Activated CD8-positive, alpha-beta T cell treated with anti-CD3 and anti-CD28 coated beads for 36 hours (primary cell): ENCODE results near the gene KCNMB4. TPM values are rescaled to one million over a fixed set of nuclear protein-coding genes. Genes with fewer than 3 reads are reported as not detected.

ENCODE experiments used
- ATAC-seq: fragments of 200-7000 bp; cut with Tn5 transposase; one replicate; pipeline ENCODE4 v1.10.0; 2021; ENCODE audit warnings: mild to moderate bottlenecking, moderate library complexity
- CTCF ChIA-PET: fragments of 350-600 bp; sonication (Branson Sonifier 250); formaldehyde crosslinking; loops from one replicate; lab custom pipeline; 2021; ENCODE audit warnings: antibody characterized with exemption; lab: Charles Lee
- POLR2A ChIA-PET: fragments of 350-600 bp; sonication (Branson Sonifier 250); formaldehyde crosslinking; loops from one replicate; lab custom pipeline; 2021; ENCODE audit warnings: antibody characterized with exemption; lab: Charles Lee
- DNase-seq: peaks from one replicate; pipeline ENCODE4 v3.0.0-alpha.2; 2020
- H3K27ac Mint-ChIP-seq: one replicate; pipeline ENCODE4 v1.8.0; 2021; ENCODE audit warnings: mild to moderate bottlenecking, mixed read lengths
- H3K27me3 Mint-ChIP-seq: one replicate; pipeline ENCODE4 v1.8.0; 2021; ENCODE audit warnings: mixed read lengths
- H3K36me3 Mint-ChIP-seq: one replicate; pipeline ENCODE4 v1.8.0; 2021; ENCODE audit warnings: low read depth, mixed read lengths
- H3K4me1 Mint-ChIP-seq: one replicate; pipeline ENCODE4 v1.8.0; 2021; ENCODE audit warnings: low read depth, mixed read lengths
- H3K4me3 Mint-ChIP-seq: one replicate; pipeline ENCODE4 v1.8.0; 2021; ENCODE audit warnings: mild to moderate bottlenecking, moderate library complexity, mixed read lengths
- H3K9me3 Mint-ChIP-seq: one replicate; pipeline ENCODE4 v1.8.0; 2021; ENCODE audit warnings: mixed read lengths
- intact Hi-C: fragments of 100-400 bp; cut with micrococcal nuclease; formaldehyde crosslinking; loops from one replicate; pipeline ENCODE4 v1.10.0; 2022
- total RNA-seq, 2 experiments: library from RNA; stranded (reverse); gene quantifications; one replicate each; pipeline ENCODE4 v1.2.3, GENCODE V29; 2021
- TF ChIP-seq, protein P1 (sequence below): fragments of 200-600 bp; IDR thresholded peaks from one replicate; pipeline ENCODE4 v1.8.0; 2022; ENCODE audit warnings: antibody characterized with exemption, mild to moderate bottlenecking

Gene KCNMB4
- total RNA-seq, 2 experiments from 2014 or later: 1.0 to 1.3 TPM

DNA sequence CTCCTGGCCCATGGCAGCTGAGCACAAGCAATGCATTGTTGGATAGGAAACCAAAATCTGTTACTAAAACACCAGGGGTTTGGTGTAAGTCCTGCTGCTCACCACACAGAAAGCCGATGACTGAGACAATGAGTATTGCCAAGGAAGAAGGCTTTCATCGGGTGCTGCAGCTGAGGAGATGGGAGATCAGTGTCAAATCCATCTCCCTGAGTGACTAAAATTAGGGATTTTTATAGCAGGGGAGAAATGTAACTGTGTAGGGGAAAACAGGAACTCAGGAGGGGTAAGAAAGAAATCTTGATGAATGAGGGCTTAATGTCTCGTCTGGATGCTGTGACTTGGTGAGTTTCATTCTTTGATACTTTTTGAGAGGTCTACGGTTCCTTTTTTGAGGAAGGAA lies 97.9 kb downstream of the KCNMB4 start:
- CTCF ChIA-PET: no interaction called here
- Mint-ChIP-seq H3K36me3 (no peaks in the 10 kb centered on the region), H3K4me1 (no peaks in the 10 kb centered on the region), H3K4me3 (no peak overlapping the region), H3K9me3 (peaks cover 17% of the 10 kb centered on the region), H3K27me3 (no peaks in the 10 kb centered on the region), H3K27ac (no peak overlapping the region)
- ATAC-seq (no peak), DNase-seq (no peak)
- TF ChIP-seq, protein P1, sequence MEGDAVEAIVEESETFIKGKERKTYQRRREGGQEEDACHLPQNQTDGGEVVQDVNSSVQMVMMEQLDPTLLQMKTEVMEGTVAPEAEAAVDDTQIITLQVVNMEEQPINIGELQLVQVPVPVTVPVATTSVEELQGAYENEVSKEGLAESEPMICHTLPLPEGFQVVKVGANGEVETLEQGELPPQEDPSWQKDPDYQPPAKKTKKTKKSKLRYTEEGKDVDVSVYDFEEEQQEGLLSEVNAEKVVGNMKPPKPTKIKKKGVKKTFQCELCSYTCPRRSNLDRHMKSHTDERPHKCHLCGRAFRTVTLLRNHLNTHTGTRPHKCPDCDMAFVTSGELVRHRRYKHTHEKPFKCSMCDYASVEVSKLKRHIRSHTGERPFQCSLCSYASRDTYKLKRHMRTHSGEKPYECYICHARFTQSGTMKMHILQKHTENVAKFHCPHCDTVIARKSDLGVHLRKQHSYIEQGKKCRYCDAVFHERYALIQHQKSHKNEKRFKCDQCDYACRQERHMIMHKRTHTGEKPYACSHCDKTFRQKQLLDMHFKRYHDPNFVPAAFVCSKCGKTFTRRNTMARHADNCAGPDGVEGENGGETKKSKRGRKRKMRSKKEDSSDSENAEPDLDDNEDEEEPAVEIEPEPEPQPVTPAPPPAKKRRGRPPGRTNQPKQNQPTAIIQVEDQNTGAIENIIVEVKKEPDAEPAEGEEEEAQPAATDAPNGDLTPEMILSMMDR: no peak
- POLR2A ChIA-PET: no interaction called here
- intact Hi-C loops: no loop called here

DNA sequence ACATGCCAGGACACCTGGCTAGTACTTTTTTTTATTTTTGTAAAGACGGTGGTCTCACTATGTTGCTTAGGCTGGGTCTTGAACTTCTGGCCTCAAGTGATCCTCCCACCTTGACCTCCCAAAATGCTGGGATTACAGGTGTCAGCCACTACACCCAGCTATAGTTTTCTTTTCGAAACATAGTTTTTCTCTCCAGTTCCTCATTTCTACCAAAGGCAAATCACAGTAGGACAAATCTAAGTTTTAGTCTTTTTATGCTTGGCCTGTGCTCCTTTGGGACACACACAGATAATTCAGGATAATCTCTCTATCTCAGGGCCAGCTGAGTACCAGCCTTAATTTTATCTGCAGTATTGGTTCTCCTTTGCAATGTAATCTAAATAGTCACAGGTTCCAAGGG lies 100.7 kb downstream of the KCNMB4 start:
- DNase-seq (no peak), ATAC-seq (no peak)
- no peak overlapping the region for H3K27ac Mint-ChIP-seq
- H3K9me3 Mint-ChIP-seq: peaks cover 9% of the 10 kb centered on the region
- H3K4me1 Mint-ChIP-seq: no peaks in the 10 kb centered on the region
- H3K4me3 Mint-ChIP-seq: no peak overlapping the region
- H3K27me3 Mint-ChIP-seq: no peaks in the 10 kb centered on the region
- ChIA-PET CTCF (no interaction called here), POLR2A (no interaction called here)
- intact Hi-C loops: no loop called here
- H3K36me3 Mint-ChIP-seq: no peaks in the 10 kb centered on the region
- TF ChIP-seq, protein P1: no peak

DNA sequence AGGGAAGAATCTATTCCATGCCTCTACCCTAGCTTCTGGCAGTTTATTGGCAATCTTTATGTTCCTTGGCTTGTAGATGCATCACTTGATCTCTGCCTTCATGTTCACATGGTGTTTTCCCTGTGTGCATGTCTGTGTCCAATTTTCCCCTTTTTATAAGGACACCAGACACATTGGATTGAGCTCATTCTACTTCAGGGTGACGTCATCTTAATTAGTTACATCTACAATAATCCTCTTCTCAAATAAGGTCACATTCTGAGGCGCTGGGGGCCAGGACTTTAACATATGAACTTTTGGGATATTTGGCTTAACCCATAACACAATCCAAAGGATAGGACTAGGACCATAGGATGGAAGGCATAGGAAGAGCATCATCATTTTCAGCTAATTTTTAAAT lies 101.4 kb downstream of the KCNMB4 start:
- no peak for DNase-seq
- ATAC-seq: no peak
- no peak overlapping the region for H3K4me3 Mint-ChIP-seq
- POLR2A ChIA-PET: no interaction called here
- H3K36me3 Mint-ChIP-seq: no peaks in the 10 kb centered on the region
- CTCF ChIA-PET: no interaction called here
- peaks cover 9% of the 10 kb centered on the region for H3K9me3 Mint-ChIP-seq
- intact Hi-C loops: no loop called here
- no peaks in the 10 kb centered on the region for H3K27me3 Mint-ChIP-seq
- TF ChIP-seq, protein P1: no peak
- no peak overlapping the region for H3K27ac Mint-ChIP-seq
- no peaks in the 10 kb centered on the region for H3K4me1 Mint-ChIP-seq

DNA sequence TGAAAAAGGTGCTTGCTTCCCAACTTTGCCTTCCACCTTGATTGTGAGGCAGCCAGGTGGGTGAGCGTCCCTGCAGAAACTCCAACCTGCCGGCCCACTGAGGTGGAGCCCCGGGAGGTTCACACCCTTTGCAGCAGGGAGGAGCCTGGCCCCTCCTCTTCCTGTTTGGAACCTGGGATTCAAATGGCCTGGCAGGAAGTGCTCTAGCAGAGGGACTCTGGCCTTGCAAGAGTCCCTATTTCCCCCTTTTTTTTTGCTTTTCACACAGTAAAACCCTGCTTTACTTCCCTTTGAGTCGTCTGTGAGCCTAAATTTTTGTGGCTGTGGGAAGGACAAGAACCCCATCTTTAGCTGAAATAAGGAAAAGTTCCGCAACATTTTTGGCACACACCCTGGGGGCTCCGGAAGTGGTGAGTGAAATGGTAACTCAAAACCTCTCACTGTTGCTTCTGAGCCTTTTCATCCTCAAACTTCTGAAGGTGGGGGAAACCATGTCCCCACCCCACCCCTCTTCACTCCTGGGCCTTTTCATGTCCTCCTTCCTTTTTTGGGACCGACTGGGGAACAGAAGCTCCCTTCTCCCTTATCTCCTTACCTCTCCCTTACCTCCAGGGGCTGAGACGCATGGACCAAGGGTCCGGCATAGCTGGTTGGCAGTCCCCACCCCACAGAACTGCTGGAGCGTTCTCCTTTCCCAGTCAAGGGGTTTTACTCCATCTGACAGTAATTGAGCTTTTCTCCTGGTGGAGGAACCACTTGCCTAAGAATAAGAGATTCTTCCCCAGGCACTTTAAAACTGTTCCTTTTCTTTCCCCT lies 102.0 kb downstream of the KCNMB4 start:
- Mint-ChIP-seq H3K4me3 (no peak overlapping the region), H3K27me3 (peaks cover 2% of the 10 kb centered on the region), H3K27ac (no peak overlapping the region), H3K9me3 (peaks cover 9% of the 10 kb centered on the region), H3K36me3 (no peaks in the 10 kb centered on the region), H3K4me1 (no peaks in the 10 kb centered on the region)
- TF ChIP-seq, protein P1: no peak
- DNase-seq (no peak), ATAC-seq (no peak)
- intact Hi-C loops: no loop called here
- ChIA-PET POLR2A (no interaction called here), CTCF (no interaction called here)

DNA sequence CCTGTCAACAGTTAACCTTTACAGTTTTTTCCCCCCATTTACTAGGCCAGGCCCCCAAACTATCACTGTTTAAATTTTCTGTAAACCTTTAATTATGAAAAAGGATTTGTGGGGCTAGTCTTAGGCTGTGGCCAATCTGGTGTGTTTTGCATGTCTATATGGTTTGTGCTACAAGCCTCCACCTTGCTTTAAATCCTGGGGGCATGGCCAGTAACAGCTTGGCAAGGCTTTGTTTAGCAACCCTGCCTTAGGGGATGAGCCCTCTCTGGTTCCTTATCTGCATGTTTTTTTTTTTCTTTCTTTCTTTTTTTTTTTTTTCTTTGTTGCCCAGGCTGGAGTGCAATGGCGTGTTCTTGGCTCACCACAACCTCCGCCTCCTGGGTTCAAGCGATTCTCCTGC lies 102.7 kb downstream of the KCNMB4 start:
- intact Hi-C loops: no loop called here
- no peak for ATAC-seq
- Mint-ChIP-seq H3K27ac (no peak overlapping the region), H3K9me3 (peaks cover 5% of the 10 kb centered on the region), H3K4me3 (no peak overlapping the region), H3K4me1 (no peaks in the 10 kb centered on the region), H3K27me3 (peaks cover 5% of the 10 kb centered on the region), H3K36me3 (no peaks in the 10 kb centered on the region)
- TF ChIP-seq, protein P1: no peak
- no peak for DNase-seq
- ChIA-PET POLR2A (no interaction called here), CTCF (no interaction called here)
